Measurements from ENCODE around the gene CNKSR1.
"Not testable (repeated sequence)": the region's sequence is repeated elsewhere in the genome, so short reads cannot be mapped to it uniquely, and the experiment has no call there.

CNKSR1 gene

GRCh38 chr1:26203642-26204318, 26.5 kb downstream of the CNKSR1 start:
- Mint-ChIP-seq H3K36me3 (ENCODE audit: insufficient read depth) (peaks cover 2% of the 10 kb centered on the region), H3K27me3 (no peaks in the 10 kb centered on the region), H3K4me3 (no peak overlapping the region), H3K9me3 (no peaks in the 10 kb centered on the region), H3K27ac (no peak overlapping the region), H3K4me1 (ENCODE audit: low read depth in 2 of 2) (peaks cover 4 to 27% of the 10 kb centered on the region in 2 donors)
- ATAC-seq (replicated peaks) = no peak
- no peak for DNase-seq

- DNase-seq (no peak), ATAC-seq (replicated peaks) (no peak)
- Mint-ChIP-seq H3K4me3 (no peak overlapping the region), H3K4me1 (ENCODE audit: low read depth in 2 of 2) (no peaks in the 10 kb centered on the region), H3K36me3 (ENCODE audit: insufficient read depth) (peaks cover 2% of the 10 kb centered on the region), H3K9me3 (no peaks in the 10 kb centered on the region), H3K27me3 (peaks cover 9 to 11% of the 10 kb centered on the region in 2 donors), H3K27ac (no peak overlapping the region)
Measured at GRCh38 chr1:26210147-26210870, 33.0 kb downstream of the CNKSR1 start.

- Mint-ChIP-seq H3K27ac (no peak overlapping the region), H3K9me3 (no peaks in the 10 kb centered on the region), H3K4me1 (ENCODE audit: low read depth in 2 of 2) (no peaks in the 10 kb centered on the region), H3K27me3 (peaks cover 9 to 11% of the 10 kb centered on the region in 2 donors), H3K36me3 (ENCODE audit: insufficient read depth) (no peaks in the 10 kb centered on the region), H3K4me3 (no peak overlapping the region)
- ATAC-seq (replicated peaks) = no peak
- no peak for DNase-seq
Measured at GRCh38 chr1:26212726-26213125, 35.4 kb downstream of the CNKSR1 start.

GRCh38 chr1:26213335-26213905, 36.1 kb downstream of the CNKSR1 start:
- no peak overlapping the region for H3K27ac Mint-ChIP-seq
- H3K4me1 Mint-ChIP-seq (ENCODE audit: low read depth in 2 of 2) = no peaks in the 10 kb centered on the region
- ATAC-seq (replicated peaks) (no peak), DNase-seq (no peak)
- no peaks in the 10 kb centered on the region for H3K36me3 Mint-ChIP-seq (ENCODE audit: insufficient read depth)
- H3K27me3 Mint-ChIP-seq = peaks cover 9 to 11% of the 10 kb centered on the region in 2 donors
- no peaks in the 10 kb centered on the region for H3K9me3 Mint-ChIP-seq
- H3K4me3 Mint-ChIP-seq = no peak overlapping the region

GRCh38 chr1:26215246-26215645, 38.0 kb downstream of the CNKSR1 start:
- ATAC-seq (replicated peaks) (no peak), DNase-seq (no peak)
- Mint-ChIP-seq H3K36me3 (ENCODE audit: insufficient read depth) (no peaks in the 10 kb centered on the region), H3K27me3 (peaks cover 19 to 23% of the 10 kb centered on the region in 2 donors), H3K4me1 (ENCODE audit: low read depth in 2 of 2) (no peaks in the 10 kb centered on the region), H3K27ac (peak overlapping the region in 1 of 2 donors; percentile 29), H3K4me3 (no peak overlapping the region), H3K9me3 (no peaks in the 10 kb centered on the region)

- H3K27ac Mint-ChIP-seq = no peak overlapping the region
- ATAC-seq (replicated peaks) = no peak
- peaks cover 16 to 36% of the 10 kb centered on the region in 2 donors for H3K27me3 Mint-ChIP-seq
- no peak overlapping the region for H3K4me3 Mint-ChIP-seq
- H3K9me3 Mint-ChIP-seq = no peaks in the 10 kb centered on the region
- no peaks in the 10 kb centered on the region for H3K4me1 Mint-ChIP-seq (ENCODE audit: low read depth in 2 of 2)
- no peaks in the 10 kb centered on the region for H3K36me3 Mint-ChIP-seq (ENCODE audit: insufficient read depth)
- no peak for DNase-seq
Measured at GRCh38 chr1:26218906-26219494, 41.7 kb downstream of the CNKSR1 start.

DNA sequence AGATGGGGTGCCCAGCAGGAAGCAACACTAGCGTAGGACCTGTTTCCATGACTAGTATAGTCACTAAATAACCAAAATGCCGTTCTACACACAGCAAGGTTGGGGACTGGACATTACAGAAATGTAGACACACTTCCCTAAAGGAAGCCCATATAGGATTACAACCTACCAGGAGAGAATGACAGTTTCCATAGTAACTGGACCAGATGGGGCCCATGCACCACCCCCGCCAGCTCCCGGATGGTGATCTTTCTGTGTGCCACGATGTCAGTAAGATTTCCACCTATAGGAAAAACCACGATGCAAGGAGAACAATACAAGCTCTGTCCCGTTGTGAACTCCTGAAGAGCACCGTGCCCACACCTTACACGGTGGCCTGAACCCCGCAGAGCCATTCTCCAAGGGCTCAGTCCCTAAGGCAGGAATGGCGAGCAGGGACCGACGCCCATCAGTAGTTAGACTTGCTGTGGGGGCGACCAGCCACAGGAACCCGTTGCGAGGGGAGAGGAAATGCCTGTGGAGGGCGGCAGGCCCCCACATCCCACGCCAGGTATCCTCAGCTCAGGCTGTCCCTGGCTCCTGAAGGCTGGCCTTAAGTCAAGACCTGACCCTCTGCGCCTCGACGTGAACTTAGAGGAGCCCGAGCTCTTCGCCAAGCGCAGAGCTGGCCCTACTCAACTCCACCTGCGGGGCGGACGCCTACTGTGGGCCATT, 43.1 kb downstream of the CNKSR1 start:
- H3K36me3 Mint-ChIP-seq (ENCODE audit: insufficient read depth) = no peaks in the 10 kb centered on the region
- ATAC-seq (replicated peaks) = no peak
- no peaks in the 10 kb centered on the region for H3K9me3 Mint-ChIP-seq
- no peak for DNase-seq
- peaks cover 17 to 43% of the 10 kb centered on the region in 2 donors for H3K27me3 Mint-ChIP-seq
- H3K27ac Mint-ChIP-seq = no peak overlapping the region
- no peak overlapping the region for H3K4me3 Mint-ChIP-seq
- H3K4me1 Mint-ChIP-seq (ENCODE audit: low read depth in 2 of 2) = no peaks in the 10 kb centered on the region

DNA sequence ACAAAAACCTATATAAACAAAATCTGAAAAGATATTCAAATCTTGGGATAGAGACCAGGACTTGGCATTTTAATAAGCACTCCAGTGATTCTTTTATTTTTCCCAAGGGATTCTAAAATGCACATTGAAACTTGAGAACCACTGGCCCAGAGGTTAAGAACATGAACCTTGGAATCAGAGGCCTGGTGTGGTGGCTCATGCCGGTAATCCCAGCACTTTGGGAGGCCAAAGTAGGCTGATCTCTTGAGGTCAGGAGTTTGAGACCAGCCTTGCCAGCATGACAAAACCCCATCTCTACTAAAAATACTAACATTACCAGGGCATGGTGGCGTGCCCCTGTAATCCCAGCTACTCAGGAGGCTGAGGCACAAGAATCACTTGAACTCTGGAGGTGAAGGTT, 43.8 kb downstream of the CNKSR1 start:
- ATAC-seq (replicated peaks) (no peak), DNase-seq (no peak)
- peaks cover 6 to 7% of the 10 kb centered on the region in 2 donors for H3K4me1 Mint-ChIP-seq (ENCODE audit: low read depth in 2 of 2)
- no peak overlapping the region for H3K27ac Mint-ChIP-seq
- no peaks in the 10 kb centered on the region for H3K9me3 Mint-ChIP-seq
- no peaks in the 10 kb centered on the region for H3K36me3 Mint-ChIP-seq (ENCODE audit: insufficient read depth)
- H3K27me3 Mint-ChIP-seq = peaks cover 24 to 50% of the 10 kb centered on the region in 2 donors
- no peak overlapping the region for H3K4me3 Mint-ChIP-seq

DNA sequence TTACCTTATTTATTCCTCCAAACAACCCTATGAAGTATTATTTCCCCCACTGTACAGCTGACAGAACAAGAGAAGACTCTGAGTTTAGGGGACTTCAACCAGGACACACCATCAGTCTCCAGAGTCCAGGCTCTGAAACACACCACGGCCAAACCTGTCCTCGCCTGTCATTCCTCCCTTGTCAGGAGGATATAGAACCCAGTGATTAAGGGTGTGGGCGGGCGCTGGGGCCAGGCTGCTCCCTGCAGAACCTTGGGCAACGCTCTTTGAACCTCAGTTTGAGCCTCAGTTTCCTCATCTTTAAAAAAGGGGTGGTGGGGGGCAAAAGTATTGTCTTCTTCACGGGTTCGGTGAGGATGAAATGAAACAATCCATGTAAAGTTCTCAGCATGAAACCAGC, 47.3 kb downstream of the CNKSR1 start:
- ATAC-seq (replicated peaks) (no peak), DNase-seq (no peak)
- no peaks in the 10 kb centered on the region for H3K36me3 Mint-ChIP-seq (ENCODE audit: insufficient read depth)
- H3K4me3 Mint-ChIP-seq = no peak overlapping the region
- H3K4me1 Mint-ChIP-seq (ENCODE audit: low read depth in 2 of 2) = peaks cover 6 to 8% of the 10 kb centered on the region in 2 donors
- peaks cover 22 to 64% of the 10 kb centered on the region in 2 donors for H3K27me3 Mint-ChIP-seq
- H3K9me3 Mint-ChIP-seq = no peaks in the 10 kb centered on the region
- H3K27ac Mint-ChIP-seq = no peak overlapping the region

DNA sequence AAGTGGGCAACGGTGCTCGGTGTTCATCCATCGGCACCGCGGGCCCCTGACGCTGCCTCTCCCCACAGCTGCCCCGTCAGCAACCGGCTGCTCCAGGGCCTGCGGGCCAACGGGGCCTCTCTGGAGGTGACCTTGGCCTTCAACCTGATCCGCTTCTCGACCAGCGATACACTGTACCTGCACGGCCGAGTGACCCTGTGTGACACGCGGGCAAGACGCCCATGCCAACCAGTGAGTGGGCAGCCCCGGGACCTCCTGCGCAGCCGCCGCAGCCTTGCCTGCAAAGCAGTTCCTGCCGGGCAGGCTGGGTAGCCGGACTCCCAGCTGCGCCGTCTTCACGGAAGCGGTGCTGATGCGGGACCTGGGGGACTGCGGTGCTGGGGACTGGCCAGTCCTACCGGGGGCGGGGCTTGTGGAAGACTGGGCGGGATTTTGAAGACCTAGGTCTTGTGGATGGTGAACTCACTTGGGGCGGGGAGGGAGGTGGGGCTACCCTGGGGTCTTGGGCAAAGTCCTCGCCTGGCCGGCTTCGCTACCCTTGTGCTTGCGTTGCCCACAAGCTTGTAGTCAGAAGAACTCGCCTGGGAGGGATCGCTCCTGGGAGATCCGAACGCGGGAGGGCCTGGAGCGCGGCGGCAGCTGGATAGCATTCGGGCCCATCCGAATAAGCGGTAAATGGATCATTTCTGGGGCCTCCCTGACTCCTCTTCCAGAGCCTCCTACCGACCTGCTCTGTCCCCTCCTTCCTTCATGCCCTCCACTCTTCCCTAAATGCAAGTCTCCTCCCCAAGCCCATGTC, 47.9 kb downstream of the CNKSR1 start:
- Mint-ChIP-seq H3K9me3 (no peaks in the 10 kb centered on the region), H3K4me3 (peak overlapping the region; percentile 44 to 51), H3K27ac (no peak overlapping the region), H3K27me3 (peaks cover 20 to 58% of the 10 kb centered on the region in 2 donors), H3K36me3 (ENCODE audit: insufficient read depth) (no peaks in the 10 kb centered on the region), H3K4me1 (ENCODE audit: low read depth in 2 of 2) (peaks cover 6 to 8% of the 10 kb centered on the region in 2 donors)
- DNase-seq (peak in 1 of 3 experiments; percentile 12), ATAC-seq (replicated peaks) (peak; percentile 78)

GRCh38 chr1:26230682-26231081, 53.4 kb downstream of the CNKSR1 start:
- ATAC-seq (replicated peaks); H3K9me3 Mint-ChIP-seq; H3K27ac Mint-ChIP-seq; DNase-seq; H3K36me3 Mint-ChIP-seq (ENCODE audit: insufficient read depth); H3K4me3 Mint-ChIP-seq: not testable (repeated sequence)
- Mint-ChIP-seq H3K4me1 (ENCODE audit: low read depth in 2 of 2) (peaks cover 18 to 20% of the 10 kb centered on the region in 2 donors), H3K27me3 (peaks cover 10 to 27% of the 10 kb centered on the region in 2 donors)

DNA sequence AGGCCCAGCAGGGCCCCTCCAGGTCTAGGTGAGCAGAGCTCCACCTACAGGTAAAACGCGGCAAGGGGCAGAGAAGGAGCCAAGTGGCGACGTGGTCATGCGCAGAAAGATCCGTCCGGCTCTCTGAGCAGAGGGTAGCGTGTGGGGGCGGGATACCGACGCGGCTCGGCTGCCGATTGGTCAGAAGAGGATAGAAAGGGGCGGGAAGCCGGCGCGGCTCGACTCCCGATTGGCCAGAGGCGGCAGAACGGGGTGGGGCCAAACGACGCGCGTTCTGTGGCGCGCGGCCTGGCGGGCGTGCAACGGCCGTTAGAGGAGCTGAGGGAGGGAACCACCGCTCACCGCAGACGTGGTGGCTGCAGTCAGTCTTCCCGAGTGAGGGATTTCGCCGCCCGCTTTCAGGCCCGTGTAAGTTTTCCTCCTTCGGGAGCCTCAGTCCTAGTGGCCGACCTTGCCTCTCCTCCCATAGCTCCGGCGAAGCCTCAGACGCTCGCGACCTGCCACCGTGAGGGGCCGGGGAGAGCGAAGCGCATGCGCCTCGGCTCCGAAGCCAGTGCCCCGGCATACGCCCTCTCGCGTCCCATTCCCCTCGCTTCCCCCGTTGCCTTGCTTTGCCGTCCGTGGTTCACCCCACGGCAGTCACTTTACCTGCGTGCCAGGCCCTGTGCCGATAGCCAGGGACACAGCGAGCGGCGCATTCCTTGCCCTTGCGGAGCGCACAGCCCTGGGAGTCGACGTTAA, 56.8 kb downstream of the CNKSR1 start, which contains the start of gene CEP85:
Gene CEP85, plus strand, starts transcription at position 298 of the 741 bp plus-strand sequence. CDS start 5,584 bp downstream, outside the sequence.
- H3K9me3 Mint-ChIP-seq = no peaks in the 10 kb centered on the region
- DNase-seq (peak; percentile 98), ATAC-seq (replicated peaks) (peak; percentile 92)
- peak within 1 kb of the TSS; percentile 95 to 96 for H3K4me3 Mint-ChIP-seq
- peaks cover 17 to 32% of the 10 kb centered on the region in 2 donors for H3K4me1 Mint-ChIP-seq (ENCODE audit: low read depth in 2 of 2)
- H3K27me3 Mint-ChIP-seq = no peaks in the 10 kb centered on the region
- H3K36me3 Mint-ChIP-seq (ENCODE audit: insufficient read depth) = peaks cover 7% of the 10 kb centered on the region
- H3K27ac Mint-ChIP-seq = peak within 1 kb of the TSS; percentile 96 to 97

Data from effector memory CD8-positive, alpha-beta T cell (primary cell).